Retina (tissue), 1 donor: ENCODE measurements around the gene TFCP2.

ENCODE experiments used
- DNase-seq: peaks from one replicate; pipeline ENCODE4 v3.0.0-alpha.2; 2016

Gene TFCP2

DNA sequence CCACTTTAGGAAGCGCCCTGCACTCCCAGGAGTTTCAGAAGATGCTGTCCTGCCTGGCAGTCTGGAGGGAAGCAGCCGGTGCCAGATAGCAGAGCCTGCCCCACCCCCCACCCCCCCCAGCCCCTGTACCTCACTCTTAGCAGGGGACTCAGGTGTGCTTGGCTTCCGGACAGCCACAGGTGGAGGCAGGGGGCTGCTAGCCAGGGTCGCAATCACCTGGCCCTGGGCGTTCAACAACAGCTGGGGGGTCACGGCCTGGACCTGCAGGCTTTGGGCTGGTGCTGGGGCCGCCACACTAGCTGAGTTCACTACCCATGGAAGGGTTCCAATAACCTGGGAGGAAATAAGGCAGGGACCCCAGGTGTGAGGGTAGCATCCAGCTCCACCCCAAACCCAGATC, 22.9 kb upstream of the TFCP2 start:
- DNase-seq = no peak

DNA sequence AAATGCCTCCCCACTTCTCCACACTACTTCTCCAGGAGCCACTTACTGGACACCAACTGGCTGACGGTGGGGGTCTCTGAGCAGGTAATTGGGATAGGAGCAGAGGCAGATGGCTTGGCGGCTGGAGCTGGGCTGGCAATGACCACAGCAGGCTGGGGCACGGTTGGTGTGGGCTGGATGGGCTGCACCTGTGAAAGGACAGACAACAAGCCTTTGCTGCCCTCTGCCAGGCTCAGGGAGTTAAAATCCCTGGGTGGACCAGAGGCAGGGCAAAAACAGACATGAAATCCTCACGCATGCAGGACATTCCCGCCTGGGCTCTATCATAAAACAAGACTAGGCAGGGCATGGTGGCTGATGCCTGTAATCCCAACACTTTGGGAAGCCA, 19.3 kb upstream of the TFCP2 start:
- DNase-seq = no peak

DNA sequence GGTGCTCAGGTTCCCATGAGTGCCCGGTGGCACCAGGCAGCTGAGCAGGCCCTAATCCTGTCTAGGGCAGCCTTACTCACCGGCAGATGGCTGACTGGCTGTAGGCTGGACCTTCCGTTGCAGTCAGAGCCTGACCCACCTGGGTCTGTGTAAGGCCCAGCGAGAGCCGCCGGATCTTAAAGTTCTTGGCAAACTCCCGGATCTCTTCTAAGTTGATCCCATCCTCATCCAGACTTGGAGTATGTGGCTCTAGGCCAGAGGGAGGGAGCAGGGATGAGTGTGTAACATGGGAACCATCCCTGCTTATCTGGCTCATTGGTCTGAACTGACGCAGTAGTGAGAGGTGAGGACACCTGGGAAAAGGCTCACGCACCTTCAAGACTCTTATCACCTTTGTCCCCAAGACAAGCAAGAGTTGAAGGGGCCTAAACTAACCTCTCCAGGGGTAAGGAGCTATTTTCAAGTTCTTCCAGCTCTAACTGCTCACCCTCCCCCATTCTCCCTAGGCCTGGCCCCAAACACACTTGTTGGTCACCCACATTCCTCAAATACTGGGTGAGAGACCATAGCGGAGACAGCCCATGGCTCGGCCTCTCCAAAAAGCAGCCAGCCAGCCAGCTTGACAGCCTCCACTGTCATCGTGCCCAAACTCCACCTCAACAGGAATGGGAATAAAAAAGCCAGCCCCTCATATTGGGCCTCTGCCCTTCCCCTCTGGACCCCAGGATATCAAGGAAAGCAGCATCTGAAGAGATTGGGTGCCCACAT, 18.8 kb upstream of the TFCP2 start:
- DNase-seq = no peak

DNA sequence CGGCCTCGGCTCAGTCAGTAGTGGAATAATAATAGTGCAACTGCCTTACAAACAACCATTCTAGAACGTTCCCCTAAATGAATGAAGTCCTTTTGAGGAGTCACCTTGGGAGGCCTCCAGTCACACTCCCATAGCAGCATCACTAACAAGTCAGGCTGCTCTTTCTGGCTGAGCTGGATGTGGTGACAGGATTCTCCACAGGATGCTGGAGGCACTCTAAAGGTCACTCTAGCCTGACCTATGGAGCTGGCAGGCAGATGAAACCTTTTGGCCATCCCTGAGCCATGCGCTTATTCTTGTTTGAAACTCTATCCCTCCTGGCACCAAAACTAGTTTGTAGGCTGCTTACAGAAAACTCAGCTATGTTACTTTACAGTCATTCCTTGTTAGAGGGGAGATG, 17.9 kb upstream of the TFCP2 start:
- no peak for DNase-seq

DNA sequence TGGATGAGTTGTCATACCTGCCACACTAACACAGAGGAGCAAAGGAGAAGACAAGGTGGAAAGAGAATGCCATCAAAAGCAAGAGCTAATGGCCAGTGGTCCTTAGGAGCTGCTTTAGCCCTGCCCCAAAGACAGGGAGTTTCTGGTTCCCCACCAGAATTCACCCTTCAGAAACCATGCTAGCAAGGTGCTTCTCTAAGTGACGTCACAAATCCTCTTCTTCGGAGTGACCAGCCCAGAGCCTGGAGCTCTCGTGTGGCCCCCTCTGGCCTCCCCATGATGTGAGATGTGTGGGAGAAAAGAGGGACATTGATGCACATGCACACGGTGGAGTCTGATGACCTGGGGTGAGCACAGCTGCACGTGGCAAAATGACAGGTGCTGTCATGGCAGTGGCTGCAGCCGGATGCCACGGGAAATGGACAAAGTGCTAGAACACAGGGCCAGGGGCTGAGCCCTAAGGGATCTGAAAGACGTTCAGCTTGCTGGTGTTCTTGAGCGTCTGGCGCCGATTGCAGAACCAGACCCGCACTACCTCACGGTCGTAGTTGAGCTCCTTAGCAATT, 16.9 kb upstream of the TFCP2 start:
- DNase-seq = no peak

DNA sequence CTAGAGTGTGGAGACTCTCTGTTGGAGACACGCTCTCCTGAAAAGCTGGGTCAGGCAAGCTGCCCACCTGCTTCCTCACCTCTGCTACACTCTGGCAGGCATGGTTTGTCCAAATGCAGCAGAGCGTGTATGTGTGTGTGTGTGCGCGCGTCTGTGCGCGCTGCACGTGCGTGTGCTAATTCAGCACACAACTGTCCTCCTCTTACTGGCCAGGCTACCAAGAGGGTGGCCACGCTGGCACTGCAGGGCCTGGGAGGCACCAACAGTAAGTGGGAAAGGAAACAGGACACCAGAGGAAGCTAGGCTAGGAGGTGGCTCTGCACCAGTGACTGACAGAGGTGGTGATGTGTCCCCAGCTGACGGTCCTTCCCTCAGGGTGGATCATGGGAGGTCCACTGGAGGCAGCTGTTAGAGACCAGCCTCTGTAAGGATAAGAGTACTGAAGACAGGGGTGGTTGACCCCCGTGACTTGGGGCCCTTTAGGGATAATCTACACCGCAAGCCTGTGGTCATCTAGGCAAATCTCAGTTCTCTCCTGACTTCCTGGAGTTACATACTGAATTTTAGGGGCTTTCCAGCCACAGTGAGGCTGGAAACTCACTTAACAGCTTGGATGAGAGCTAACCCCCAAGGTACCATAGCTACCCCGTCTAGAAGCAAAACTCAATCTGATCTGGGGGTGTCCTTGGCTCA, 15.6 kb upstream of the TFCP2 start:
- no peak for DNase-seq

DNA sequence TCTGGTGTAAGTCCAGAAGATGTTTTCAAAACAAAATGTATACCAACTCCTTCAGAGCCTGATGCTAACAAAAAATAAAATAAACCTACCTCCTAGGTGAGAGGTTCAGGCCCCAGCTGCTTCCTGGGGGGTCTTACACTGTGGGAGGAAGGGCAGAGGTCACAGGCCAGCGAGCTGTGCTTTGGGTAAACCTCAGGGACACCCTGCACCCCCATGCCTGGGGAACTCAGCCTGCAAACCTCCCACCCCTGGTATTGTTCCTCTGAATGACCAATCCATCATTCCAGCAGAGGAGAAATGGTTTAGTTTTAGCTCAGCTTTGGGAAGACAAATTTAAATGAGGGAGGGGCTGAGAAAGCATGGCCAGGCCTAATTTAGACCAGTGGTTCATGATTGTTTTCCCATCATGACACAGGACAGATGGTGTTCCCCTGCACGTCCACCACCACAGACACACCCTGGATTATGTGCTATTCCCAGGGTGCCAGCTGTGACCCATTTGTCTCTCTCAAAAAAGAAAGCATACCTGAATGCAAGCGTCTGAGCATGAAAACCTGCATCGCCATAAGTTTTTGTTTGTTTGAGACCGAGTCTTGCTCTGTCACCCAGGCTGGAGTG, 14.5 kb upstream of the TFCP2 start:
- DNase-seq = no peak

DNA sequence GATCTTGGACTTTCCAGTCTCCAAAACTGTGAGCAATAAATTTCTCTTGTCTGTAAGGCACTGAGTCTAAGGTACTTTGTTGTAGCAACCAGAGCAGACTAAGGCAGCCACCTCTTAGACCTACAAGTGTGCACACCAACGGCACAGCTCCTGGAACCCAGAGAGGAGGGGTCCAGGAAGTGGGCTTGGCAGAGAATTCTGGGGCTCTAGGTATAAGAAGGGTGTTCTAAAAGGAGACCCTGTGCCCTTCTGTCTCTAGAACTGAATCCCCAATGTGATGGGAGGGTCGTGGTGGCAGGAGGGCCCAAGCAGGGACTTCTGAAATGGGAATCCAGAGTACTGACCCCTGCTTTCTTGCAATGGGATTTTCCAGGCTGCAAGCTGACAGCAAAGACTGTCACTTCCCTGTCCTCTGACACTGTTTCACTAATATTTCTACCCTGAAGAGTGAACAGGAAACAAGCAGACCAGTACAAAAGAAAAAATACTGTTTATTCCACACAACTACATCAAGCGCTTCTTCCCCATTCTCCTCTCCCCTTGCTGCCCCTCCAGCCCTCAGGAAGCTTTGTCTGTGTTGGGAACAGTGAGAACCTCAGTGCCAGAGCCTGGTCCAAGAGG, 13.6 kb upstream of the TFCP2 start:
- DNase-seq = no peak

DNA sequence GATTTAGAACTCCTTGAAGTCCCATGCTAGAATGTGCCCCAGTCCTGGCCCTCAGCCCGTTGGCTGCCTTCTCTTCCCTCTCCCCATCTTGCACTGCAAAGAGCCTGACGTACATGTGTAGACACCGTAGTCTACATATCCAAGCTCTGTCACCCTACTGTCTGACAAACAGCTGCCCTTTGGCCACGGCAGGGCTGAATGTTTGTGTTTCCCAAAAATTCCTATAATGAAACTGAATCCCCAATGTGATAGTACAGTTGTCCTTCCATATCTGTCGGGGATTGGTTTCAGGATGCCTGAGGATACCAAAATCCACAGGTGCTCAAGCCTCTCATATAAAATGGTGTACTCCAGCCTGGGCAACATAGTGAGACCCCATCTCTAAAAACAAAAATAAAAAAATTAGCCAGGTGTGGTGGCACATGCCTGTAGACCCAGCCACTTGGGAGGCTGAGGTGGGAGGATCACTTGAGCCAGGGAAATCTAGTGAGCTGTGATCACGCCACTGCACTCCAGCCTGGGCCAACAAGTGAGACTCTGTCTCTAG, 12.3 kb upstream of the TFCP2 start:
- no peak for DNase-seq

DNA sequence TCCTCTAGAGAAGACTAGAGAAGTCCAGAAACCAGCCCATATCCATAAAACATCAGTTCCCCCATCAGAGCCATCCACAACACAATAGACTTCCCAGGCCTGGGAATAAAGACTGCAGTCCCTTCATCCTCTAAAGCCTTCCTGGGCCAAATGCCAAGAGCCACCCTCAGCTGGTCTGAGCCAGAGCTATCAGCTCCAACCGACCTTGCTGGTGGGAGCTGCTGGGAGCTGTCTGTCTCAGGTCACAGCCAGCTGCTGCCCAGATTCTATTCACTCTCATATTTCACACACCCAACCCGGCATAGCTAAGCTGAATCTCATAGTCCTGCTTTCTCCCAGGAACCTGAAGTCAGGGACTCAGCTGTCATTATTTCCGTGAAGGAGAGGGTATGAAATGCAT, 10.9 kb upstream of the TFCP2 start:
- no peak for DNase-seq

DNA sequence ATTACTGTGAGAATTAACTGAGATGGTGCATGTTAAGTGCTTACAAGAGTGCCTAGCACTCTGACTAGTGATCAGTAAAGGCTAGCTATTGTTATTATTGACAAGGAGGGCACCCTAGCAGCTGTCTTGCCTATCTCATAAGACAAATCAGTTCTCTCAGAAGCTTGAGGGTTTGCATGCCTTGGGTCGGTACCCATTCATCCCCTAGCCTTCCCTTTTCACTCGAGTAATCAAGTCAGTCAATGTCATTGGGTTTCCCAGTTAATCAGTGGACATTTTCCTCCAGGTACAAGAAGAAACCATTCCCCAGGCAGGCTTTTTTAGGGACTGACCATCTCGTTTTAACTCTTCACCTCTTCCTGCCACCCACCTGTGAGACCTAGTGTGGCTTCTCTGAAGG, 10.4 kb upstream of the TFCP2 start:
- DNase-seq = no peak

DNA sequence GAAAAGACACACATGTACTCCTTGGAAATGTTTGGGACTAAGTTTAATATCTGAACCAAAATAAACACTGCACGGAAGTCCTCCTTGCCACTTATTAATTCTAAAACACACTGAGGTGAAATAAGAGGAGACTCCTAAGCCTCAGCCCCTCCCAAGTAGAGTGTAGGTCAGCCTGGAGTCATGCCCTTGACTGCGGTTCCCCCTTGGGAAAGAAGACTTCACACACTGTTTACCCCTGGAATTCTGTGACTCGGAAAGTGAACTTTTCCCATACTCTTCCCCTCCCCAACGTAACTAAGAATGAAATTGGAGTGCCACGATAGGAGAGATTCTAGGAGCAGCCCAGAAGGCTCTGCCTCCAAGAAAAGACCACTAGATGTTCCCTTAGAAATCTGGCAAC, 8.6 kb upstream of the TFCP2 start:
- DNase-seq = no peak

DNA sequence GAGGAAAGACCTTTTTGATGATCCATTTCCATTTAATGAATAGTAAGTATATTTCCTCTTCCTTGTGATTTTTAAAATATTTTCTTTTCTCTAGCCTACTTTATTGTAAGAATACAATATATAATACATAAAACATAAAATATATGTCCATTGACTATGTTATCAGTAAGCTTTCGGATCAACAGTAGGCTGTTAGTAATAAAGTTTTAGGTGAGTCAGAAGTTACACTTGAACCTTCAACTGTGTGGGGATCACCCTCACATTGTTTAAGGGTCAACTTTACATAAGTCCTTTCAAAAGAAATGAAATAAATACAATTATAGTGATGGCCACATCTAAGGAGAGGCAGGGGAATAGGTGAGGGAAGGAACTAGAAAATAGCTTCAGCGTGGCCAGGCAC, 5.0 kb upstream of the TFCP2 start:
- no peak for DNase-seq

DNA sequence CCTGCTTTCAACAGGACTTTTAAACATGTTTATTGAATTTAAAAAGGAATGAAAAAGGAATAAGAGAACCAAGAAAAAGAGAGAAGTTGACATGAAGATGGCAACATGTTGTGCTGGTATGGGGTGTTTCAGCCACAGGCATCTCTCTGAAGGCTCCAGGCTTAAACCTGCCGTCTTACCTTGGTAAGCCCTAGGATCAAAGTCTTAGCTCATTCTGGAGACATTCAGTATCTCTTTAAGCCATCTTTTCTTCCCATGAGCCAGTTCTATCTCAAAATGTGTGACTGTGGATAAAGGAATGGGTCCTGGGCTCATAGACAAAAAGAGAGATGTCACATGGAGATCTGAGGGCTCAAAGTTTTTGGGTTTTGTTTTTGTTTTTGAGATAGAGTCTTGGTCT, 1.6 kb upstream of the TFCP2 start:
- DNase-seq = no peak

DNA sequence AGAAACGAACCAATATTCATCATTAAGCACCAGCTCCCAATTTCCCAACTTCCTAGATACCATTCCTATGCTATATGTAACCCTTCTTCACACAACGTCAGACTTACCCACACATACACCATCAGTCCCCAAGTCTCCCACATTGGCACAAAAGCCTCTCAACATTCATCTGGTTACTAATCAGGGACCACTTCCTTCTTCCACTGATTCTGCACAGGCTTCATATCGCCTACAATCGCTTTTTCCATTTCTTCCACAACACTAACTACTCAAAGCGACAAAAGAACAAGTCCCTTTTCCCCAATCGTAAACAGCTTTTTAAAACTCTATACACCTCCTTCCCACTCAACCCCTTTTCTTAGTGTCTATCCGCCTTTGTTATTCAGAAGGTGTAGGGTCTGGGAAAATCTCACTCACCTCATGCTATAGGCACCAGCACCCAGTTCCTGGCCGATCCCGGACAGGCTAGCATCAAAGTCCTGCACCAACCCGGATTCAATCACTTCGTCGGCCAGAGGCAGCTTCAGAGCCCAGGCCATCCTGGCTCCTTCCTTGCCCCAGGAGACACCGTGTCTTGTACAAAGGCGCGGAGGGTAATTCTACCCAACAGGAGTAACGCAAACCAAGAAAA, 936 bp downstream of the TFCP2 start:
- no peak for DNase-seq

DNA sequence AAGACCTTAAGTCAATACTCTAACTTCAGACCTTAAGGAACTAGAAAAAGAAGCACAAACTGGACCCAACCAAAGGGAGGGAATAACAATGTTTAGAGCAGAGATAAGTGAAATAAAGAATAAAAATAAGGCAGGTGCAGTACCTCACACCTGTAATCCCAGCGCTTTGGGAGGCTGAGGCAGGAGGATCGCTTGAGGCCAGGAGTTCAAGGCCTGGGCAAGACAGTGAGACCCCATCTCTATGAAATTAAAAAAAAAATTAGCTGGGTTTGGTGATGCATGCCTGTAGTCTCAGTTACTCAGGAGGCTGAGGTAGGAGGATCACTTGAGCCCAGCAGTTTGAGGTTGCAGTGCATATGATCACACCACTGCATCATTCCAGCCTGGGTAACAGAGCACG, 9.1 kb downstream of the TFCP2 start:
- DNase-seq = no peak

DNA sequence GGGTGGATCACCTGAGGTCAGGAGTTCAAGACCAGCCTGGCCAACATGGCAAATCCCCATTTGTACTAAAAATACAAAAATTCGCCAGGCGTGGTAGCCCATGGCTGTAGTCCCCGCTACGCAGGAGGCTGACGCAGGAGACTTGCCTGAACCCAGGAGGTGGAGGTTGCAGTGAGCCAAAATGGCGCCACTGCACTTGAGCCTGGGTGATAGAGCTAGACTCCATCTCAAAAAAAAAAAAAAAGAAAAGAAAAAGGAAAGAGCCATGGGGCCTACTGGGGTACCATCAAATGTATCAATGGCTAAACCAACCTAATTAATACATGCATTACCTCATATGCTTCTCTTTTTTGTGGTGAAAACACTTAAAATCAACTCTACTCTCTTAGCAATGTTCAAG, 10.7 kb downstream of the TFCP2 start:
- DNase-seq = no peak

DNA sequence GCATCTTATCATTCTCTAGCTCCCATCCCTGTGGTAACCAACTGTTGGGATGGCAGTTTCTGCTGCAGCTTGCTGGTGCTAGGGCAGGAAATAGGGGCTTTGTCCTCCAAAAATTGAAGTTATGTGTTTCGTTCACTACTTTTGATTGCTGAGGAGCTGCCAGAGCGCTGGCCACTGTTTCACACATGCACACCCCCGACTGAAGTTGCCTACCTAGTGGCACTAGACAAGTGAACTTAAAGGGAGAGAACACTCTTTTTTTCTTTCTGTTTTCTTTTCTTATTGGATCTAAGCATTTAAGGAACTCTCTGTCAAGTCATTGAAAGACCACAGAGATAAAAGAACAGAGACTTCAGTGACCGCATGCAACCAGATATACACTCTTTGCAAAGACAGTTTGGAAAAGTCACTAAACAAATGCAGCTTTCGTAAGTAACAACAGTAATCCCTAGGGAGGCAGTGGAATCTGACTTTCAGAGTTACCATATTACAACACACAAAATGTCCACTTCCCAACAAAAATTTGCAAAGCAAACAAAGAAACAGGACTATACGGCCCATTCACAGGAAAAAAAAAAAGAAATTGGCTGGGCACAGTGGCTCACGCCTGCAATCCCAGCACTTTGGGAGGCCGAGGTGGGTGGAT, 12.0 kb downstream of the TFCP2 start:
- DNase-seq = no peak

DNA sequence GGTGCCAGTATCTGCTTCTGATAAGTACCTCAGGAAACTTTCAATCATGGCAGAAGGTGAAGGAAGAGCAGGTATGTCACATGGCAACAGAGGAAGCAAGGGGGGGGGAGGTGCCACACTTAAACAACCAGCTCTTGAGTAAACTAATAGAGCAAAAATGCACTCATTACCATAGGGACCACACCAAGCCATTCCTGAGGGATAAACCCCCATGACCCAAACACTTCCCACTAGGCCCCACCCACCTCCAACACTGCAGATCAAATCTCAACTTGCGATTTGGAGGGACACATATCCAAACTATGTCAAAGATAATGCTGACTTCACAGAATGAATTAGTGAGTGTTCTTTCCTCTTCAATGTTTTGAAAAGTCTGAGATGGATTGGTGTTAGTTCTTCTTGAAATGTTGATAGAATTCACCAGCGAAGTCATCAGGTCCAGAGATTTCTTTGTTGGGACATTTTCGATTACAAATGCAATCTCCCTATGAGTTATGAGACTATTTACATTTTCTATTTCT, 16.6 kb downstream of the TFCP2 start:
- no peak for DNase-seq

DNA sequence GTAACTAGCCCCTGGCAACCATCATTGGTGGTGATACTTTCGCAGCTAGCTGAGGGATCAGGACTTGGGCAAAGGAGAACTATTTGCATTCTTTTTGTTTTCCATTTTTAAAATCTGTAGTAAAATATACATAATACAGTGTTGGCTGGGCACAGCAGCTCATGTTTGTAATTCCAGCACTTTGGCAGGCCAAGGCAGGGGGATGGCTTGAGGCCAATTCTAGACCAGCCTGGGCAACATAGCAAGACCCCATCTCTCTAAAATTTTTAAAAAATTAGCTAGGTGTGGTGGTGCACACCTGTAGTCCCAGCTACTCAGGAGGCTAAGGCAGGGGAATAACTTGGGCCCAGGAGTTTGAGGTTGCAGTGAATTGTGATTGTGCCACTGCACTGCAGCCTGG, 20.0 kb downstream of the TFCP2 start:
- DNase-seq = no peak

DNA sequence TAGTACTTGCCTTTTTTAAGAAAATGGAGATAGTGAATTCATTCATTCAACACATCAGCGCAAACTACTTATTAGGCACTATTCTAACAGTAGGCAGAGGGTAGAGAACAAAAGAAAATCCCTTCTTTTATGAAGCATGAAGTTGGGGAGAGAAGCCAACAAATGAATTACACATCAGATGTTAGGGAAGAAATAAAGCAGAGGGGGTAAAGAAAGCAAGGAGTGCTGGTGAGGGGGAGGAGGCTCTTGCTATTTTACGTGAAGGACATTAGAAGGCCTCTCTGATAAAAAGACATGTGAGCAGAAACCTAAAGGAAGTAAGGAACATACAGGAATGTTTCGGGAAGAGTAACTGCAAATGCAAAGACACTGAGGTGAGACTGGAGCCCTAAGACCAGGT, 22.2 kb downstream of the TFCP2 start:
- no peak for DNase-seq

DNA sequence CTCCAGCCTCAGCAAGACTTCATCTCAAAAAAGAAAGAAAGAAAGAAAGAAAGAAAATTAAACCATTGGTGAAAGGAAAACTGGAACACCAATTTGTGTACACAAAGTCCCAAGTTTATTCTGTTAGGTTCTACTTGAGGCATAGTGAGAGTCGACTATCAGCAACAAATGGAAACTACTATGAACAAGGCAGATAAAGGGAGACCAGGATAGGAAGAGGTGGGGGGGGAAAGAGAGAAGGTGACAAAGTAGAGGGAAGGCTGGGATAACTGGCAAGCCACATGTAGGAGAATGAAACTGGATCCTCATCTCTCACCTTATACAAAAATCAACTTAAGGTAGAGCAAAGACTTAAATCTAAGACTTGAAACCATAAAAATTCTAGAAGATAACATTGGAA, 25.6 kb downstream of the TFCP2 start:
- DNase-seq = no peak
